OCI-LY3 (cell line): ENCODE results near the gene ITM2C.

ENCODE experiments used
- H2AFZ ChIP-seq: fragments of 200-600, 300-600 bp; shearing (Covaris generic); 2 replicates; pipeline ENCODE4 v1.6.0; 2014; ENCODE audit warnings: antibody characterized with exemption, low read depth, low read length
- H3K27ac ChIP-seq: fragments of 200-600, 300-600 bp; sonication (generic); 2 replicates; pipeline ENCODE4 v1.5.1; 2014; ENCODE audit warnings: mild to moderate bottlenecking, low read length, moderate library complexity, mixed read lengths
- H3K27me3 ChIP-seq: fragments of 200-600, 300-600 bp; sonication (generic); 2 replicates; pipeline ENCODE4 v1.6.1; 2014; ENCODE audit warnings: low read depth, low read length, mixed read lengths
- H3K36me3 ChIP-seq: fragments of 200-600, 300-600 bp; sonication (generic); replicated peaks from 2 replicates; pipeline ENCODE3; 2014; ENCODE audit warnings: low read depth, low read length, mixed read lengths
- H3K4me1 ChIP-seq: fragments of 300-600, 200-600 bp; sonication (generic); 2 replicates; pipeline ENCODE4 v1.6.1; 2014; ENCODE audit warnings: low read length, mixed read lengths
- H3K4me2 ChIP-seq: fragments of 200-600, 300-600 bp; sonication (generic); 2 replicates; pipeline ENCODE4 v1.6.1; 2014; ENCODE audit warnings: low read length, mixed read lengths
- H3K4me3 ChIP-seq: fragments of 300-600, 200-600 bp; sonication (generic); 2 replicates; pipeline ENCODE4 v1.5.1; 2014; ENCODE audit warnings: antibody characterized with exemption, mild to moderate bottlenecking, low read length, moderate library complexity
- H3K79me2 ChIP-seq: fragments of 300-600, 200-600 bp; shearing (Covaris generic); 2 replicates; pipeline ENCODE4 v1.6.1; 2014; ENCODE audit warnings: mild to moderate bottlenecking, low read length, mixed read lengths
- H3K9ac ChIP-seq: fragments of 300-600, 200-600 bp; shearing (Covaris generic); 2 replicates; pipeline ENCODE4 v1.6.0; 2014; ENCODE audit warnings: mild to moderate bottlenecking, low read length, moderate library complexity
- H3K9me3 ChIP-seq: fragments of 200-600, 300-600 bp; shearing (Covaris generic); 2 replicates; pipeline ENCODE4 v1.6.1; 2014; ENCODE audit warnings: low read length, mixed read lengths; ENCODE audit not compliant: insufficient read depth
- H4K20me1 ChIP-seq: fragments of 200-600, 300-600 bp; sonication (generic); 2 replicates; pipeline ENCODE4 v1.6.1; 2016; ENCODE audit warnings: low read length, mixed read lengths; ENCODE audit not compliant: insufficient read depth
- EZH2phosphoT487 ChIP-seq: fragments of 200-600 bp; shearing (Covaris generic); IDR thresholded peaks from 2 replicates; pipeline ENCODE4 v1.6.1; 2018; ENCODE audit warnings: antibody characterized with exemption, mixed run types, low read depth
- TF ChIP-seq, protein P1 (sequence below): fragments of 200-600, 300-600 bp; sonication (generic); IDR thresholded peaks from 2 replicates; pipeline ENCODE4 v1.5.1; 2014; ENCODE audit warnings: antibody characterized with exemption, low read length, low read depth

ITM2C gene

DNA sequence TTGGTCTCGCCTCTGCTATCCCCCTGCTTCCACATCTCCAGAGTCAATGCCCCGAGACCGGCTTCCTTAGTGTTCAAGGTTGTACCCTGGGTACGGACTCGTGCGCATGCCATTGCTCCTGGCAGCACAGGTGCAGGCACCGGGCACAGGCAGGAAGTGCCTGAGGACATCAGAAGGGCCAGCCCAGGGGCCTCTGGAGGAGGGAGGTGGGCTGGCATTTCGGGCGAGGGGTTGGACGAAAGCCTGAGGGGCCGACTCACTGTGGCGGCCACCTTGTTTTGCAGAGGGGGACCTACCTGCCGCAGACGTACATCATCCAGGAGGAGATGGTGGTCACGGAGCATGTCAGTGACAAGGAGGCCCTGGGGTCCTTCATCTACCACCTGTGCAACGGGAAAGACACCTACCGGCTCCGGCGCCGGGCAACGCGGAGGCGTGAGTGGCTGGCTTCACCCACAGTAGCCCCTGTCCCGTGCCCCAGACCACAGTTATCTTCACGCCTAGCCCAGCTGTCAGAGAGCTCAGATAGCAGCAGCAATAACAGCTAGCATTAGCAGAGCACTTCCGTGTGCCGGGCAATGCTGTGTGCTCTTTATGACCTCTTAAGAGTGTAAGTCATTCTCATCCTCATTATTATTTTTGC lies 12.5 kb downstream of the ITM2C start:
- no peak for TF ChIP-seq EZH2phosphoT487
- TF ChIP-seq, protein P1, sequence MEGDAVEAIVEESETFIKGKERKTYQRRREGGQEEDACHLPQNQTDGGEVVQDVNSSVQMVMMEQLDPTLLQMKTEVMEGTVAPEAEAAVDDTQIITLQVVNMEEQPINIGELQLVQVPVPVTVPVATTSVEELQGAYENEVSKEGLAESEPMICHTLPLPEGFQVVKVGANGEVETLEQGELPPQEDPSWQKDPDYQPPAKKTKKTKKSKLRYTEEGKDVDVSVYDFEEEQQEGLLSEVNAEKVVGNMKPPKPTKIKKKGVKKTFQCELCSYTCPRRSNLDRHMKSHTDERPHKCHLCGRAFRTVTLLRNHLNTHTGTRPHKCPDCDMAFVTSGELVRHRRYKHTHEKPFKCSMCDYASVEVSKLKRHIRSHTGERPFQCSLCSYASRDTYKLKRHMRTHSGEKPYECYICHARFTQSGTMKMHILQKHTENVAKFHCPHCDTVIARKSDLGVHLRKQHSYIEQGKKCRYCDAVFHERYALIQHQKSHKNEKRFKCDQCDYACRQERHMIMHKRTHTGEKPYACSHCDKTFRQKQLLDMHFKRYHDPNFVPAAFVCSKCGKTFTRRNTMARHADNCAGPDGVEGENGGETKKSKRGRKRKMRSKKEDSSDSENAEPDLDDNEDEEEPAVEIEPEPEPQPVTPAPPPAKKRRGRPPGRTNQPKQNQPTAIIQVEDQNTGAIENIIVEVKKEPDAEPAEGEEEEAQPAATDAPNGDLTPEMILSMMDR: no peak
- H3K36me3 ChIP-seq: peaks cover 60% of the 10 kb centered on the region
- H3K9me3 ChIP-seq: no peaks in the 10 kb centered on the region
- H3K4me3 ChIP-seq: no peak overlapping the region
- H3K4me2 ChIP-seq: peak overlapping the region; percentile 36
- H3K79me2 ChIP-seq: peaks cover 35% of the 10 kb centered on the region
- no peak overlapping the region for H2AFZ ChIP-seq
- H3K27ac ChIP-seq: peak overlapping the region; percentile 72
- peaks cover 64% of the 10 kb centered on the region for H3K4me1 ChIP-seq
- no peaks in the 10 kb centered on the region for H3K27me3 ChIP-seq
- peak overlapping the region; percentile 22; the same call in 1 of the 2 replicates for H3K9ac ChIP-seq
- H4K20me1 ChIP-seq: no peaks in the 10 kb centered on the region

DNA sequence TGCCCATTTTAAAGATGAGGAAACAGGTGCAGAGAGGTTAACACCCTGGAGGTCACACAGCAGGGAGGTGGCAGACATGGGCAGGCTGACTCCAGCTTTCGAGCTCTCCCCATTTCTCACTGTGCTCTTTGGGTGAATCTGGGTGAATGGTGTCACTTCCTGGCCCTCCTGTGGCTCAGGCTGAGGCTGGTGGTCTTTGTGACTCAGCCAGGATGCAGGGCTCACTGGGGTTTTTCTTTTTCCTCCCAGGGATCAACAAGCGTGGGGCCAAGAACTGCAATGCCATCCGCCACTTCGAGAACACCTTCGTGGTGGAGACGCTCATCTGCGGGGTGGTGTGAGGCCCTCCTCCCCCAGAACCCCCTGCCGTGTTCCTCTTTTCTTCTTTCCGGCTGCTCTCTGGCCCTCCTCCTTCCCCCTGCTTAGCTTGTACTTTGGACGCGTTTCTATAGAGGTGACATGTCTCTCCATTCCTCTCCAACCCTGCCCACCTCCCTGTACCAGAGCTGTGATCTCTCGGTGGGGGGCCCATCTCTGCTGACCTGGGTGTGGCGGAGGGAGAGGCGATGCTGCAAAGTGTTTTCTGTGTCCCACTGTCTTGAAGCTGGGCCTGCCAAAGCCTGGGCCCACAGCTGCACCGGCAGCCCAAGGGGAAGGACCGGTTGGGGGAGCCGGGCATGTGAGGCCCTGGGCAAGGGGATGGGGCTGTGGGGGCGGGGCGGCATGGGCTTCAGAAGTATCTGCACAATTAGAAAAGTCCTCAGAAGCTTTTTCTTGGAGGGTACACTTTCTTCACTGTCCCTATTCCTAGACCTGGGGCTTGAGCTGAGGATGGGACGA lies 13.2 kb downstream of the ITM2C start:
- Histone ChIP-seq H3K27me3 (no peaks in the 10 kb centered on the region), H3K9ac (peak overlapping the region; percentile 33; the same call in 1 of the 2 replicates), H3K79me2 (peaks cover 29% of the 10 kb centered on the region), H2AFZ (no peak overlapping the region), H3K4me2 (peak overlapping the region; percentile 36), H3K4me1 (peaks cover 64% of the 10 kb centered on the region), H4K20me1 (no peaks in the 10 kb centered on the region), H3K36me3 (peaks cover 60% of the 10 kb centered on the region), H3K4me3 (no peak overlapping the region), H3K9me3 (no peaks in the 10 kb centered on the region), H3K27ac (peak overlapping the region; percentile 72)
- no peak for TF ChIP-seq EZH2phosphoT487
- TF ChIP-seq, protein P1: no peak

DNA sequence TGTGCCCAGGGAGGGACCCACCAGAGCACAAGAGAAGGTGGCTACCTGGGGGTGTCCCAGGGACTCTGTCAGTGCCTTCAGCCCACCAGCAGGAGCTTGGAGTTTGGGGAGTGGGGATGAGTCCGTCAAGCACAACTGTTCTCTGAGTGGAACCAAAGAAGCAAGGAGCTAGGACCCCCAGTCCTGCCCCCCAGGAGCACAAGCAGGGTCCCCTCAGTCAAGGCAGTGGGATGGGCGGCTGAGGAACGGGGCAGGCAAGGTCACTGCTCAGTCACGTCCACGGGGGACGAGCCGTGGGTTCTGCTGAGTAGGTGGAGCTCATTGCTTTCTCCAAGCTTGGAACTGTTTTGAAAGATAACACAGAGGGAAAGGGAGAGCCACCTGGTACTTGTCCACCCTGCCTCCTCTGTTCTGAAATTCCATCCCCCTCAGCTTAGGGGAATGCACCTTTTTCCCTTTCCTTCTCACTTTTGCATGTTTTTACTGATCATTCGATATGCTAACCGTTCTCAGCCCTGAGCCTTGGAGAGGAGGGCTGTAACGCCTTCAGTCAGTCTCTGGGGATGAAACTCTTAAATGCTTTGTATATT lies 14.0 kb downstream of the ITM2C start:
- Histone ChIP-seq H3K4me3 (no peak overlapping the region), H3K27me3 (no peaks in the 10 kb centered on the region), H3K4me2 (no peak overlapping the region), H4K20me1 (no peaks in the 10 kb centered on the region), H3K27ac (peak overlapping the region; percentile 72), H3K79me2 (peaks cover 29% of the 10 kb centered on the region), H3K9me3 (no peaks in the 10 kb centered on the region), H2AFZ (no peak overlapping the region), H3K4me1 (peaks cover 64% of the 10 kb centered on the region), H3K9ac (peak overlapping the region; percentile 33; the same call in 1 of the 2 replicates), H3K36me3 (peaks cover 60% of the 10 kb centered on the region)
- no peak for TF ChIP-seq EZH2phosphoT487
- TF ChIP-seq, protein P1: no peak
